COLO668 (cell line): Measurements from ENCODE around the gene RTL1.

Experiments used
- DNase-seq: peaks from one replicate; lab custom pipeline; 2025; ENCODE audit not compliant: unreplicated experiment; lab: John Stamatoyannopoulos, UW

Gene RTL1

DNA sequence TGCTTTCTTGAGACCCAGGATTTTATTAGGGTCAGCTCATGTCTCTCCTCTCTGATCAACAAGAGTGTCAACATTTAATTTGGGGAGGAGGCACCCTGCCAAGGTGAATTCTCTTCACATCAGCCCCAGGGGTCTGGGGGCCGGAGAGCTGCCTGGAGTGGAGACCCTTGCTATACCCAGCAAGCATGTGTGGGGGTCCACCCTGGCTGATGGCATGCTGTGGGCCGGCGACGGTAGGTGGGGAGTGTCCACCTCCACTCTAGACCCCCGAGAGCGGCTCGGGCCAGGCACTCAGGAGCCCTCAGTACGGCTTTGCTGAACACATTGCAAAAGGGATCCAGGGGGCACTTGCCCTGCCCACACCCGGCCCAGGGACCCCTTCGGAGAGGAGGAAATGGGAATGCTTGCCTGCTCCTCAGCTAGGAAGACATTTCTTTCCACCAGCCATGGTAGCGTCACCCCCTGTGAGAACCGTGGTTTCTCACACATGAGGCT is 67.2 kb downstream of the RTL1 start:
- no peak for DNase-seq

DNA sequence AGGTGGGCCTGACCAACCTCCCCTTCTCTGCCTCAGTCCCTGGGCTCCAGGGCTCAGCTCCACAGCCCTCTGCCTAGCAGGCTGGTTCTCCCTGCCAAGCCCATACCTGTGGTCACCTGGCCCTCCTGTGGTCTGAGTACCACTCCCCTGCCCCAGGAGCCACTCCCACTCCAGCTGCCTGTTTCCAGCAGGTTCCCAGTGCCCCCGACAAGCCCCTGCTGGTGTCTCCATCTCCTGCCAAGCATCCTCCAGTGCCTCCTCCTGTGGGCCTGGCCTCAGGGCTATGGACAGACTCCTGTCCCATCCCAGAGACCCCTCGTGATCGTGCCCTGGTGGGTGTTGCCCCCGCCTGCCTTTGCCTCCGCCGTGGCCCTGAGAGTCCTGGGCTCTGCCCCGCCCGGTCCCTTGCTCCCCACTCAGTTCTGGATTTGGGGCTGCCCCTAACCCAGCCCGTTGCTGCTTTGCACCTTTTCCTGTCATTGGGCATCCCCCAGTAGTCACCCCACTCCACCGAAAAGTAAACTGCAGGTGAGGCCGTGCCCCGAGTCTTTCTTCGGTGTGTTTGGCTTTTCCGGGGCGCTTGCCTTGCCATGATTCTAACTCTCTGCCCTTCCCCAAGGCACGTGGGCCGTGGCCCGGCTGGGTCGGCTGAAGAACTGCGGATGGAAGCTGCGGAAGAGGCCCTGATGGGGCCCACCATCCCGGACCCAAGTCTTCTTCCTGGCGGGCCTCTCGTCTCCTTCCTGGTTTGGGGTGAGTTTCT is 67.8 kb downstream of the RTL1 start:
- DNase-seq, result no peak

DNA sequence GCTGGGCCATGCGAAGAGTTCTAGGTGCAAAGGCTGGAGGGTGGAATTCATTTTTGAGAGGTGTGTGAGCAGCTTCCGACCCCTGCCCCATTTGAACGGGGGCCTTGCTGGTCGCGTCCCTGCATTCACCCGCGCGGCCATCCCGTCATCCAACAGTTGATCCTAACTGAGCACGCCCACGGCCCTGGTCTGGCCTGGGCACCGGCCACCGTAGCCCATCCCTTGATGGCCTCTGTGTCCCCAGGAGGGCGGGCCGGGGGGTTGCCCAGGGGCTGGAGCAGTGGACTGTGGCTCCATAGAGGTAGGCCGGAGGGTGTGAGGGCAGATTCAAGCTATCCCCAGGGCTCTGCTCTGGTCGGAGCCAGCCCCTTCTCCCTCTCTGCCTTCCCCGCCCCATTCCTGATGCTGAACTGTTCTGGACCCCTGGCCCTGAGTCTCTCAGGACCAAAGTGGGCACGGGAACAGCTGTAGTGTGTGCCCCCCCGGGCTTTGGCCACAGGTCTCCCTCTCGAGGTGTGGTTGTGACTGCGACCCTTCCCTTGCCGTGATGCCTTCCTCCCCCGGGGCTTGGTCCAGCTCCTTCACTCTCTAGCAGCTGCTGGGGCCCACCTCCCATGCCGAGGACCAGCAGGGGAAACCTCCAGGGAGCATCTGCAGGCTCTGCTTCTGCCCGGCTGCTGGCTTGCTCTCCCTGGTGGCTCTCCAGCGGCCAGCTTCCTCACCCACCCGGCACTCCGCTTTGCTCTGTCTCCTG is 68.6 kb downstream of the RTL1 start:
- DNase-seq, result no peak

DNA sequence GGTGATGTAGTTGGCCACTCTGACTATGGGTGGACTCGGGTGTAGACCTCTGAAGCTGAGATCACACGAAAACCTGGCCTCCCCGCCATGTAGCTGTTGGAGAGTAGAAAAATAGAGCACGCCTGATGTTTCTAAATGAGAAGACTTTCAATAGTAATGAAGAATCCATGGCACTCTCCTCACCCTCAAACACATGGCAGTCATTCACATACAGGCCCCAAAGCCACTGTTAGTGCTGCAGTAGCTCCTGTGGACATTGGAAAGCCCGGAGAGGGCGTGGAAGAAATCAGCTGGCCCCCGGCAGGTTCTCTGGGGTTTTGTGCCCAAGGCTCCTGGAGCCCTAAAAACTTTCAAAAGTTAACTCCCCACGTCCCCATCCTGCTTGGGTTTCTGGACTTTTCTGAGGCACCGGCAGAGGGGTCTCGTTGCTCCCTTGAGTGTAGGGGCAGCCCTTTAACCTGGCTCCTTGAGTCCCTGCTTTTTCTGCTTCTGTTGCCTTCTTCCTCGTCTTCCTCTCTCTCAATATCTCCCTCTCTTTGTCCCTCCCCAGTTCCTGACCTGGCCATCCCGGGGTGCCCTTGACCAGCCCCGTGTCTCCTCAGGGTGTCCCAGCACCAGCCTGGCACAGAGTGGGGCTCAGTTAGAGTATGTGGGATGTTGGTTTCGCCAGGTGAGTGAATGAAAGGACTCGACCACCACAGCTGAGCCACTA is 69.3 kb downstream of the RTL1 start:
- DNase-seq, result no peak

DNA sequence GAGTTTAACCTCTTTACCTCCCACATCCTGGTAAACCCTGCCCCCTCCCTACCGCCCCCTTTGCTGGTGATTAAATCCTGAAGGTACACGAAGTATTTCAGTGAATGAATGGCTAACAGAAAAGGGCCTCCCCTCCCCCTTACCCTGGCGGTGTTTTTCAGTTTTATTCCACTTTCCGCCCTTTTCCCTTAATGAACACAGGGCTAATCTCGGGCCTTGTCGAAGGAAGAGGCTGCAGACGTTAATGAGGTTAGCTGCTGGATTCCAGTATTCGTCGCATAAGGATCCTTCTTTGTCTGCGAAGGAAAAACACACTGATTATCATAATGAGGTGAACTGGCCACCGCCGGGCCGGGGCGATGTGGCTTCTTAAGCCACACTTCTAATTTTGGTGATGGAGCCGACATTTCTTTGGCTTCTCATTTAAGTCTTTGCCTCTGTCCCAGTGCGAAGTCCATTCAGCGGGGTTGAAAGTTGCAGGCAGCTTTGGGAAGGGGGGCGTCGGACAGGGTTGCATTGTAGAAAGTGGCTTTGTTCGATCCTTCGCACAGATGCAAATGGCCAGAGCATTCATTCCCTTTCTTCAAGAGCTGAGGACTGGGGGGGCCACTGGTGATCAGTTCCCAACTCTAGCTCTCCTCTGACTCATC is 71.1 kb downstream of the RTL1 start:
- DNase-seq, result no peak

DNA sequence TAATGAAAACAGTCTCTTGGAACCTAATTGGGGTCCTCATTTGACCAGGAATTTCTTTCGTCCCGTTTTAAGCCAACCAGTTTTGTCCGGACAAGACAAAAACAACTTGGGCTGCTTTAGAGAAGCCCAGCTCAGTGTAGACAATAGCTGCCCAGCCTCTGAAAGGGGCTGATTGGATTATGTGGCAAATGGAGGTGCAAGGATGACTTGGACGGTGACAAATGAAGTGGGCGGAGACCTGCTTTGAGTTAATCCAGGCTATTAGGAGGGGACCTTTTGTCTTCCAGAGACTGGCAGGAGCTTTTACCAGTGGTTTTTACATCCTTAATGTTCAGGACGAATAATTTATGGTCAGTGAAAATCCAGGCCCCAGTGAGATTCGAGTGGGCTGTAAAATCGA is 72.8 kb downstream of the RTL1 start:
- no peak for DNase-seq
